Adipocyte (in vitro differentiated cells): ENCODE data around the gene PARP14.
"Not testable (repeated sequence)": the region's sequence is repeated elsewhere in the genome, so short reads cannot be mapped to it uniquely, and the experiment has no call there.

Source experiments
- DNase-seq: peaks from one replicate; pipeline ENCODE4 v3.0.0-alpha.2; 2015; ENCODE audit warnings: low read depth
- H3K27me3 ChIP-seq: replicated peaks from 2 replicates; pipeline ENCODE4 v1.7.0; 2013; ENCODE audit warnings: mild to moderate bottlenecking, low read length, moderate library complexity; ENCODE audit not compliant: control insufficient read depth, insufficient read depth
- H3K36me3 ChIP-seq: 2 replicates; pipeline ENCODE4 v1.7.0; 2013; ENCODE audit warnings: low read length, mild to moderate bottlenecking, moderate library complexity; ENCODE audit not compliant: control insufficient read depth, insufficient read depth, severe bottlenecking
- H3K4me1 ChIP-seq: 2 replicates; pipeline ENCODE4 v1.7.0; 2013; ENCODE audit warnings: mild to moderate bottlenecking, low read length, moderate library complexity; ENCODE audit not compliant: control insufficient read depth, insufficient read depth
- H3K4me3 ChIP-seq: 2 replicates; pipeline ENCODE4 v1.7.0; 2013; ENCODE audit warnings: mild to moderate bottlenecking, low read length, moderate library complexity
- H3K9ac ChIP-seq: 2 replicates; pipeline ENCODE4 v1.7.0; 2013; ENCODE audit warnings: mild to moderate bottlenecking, low read length, moderate library complexity
- H3K9me3 ChIP-seq: 2 replicates; pipeline ENCODE4 v1.7.0; 2013; ENCODE audit warnings: mild to moderate bottlenecking, low read length, moderate library complexity; ENCODE audit not compliant: control insufficient read depth

The PARP14 gene, protein sequence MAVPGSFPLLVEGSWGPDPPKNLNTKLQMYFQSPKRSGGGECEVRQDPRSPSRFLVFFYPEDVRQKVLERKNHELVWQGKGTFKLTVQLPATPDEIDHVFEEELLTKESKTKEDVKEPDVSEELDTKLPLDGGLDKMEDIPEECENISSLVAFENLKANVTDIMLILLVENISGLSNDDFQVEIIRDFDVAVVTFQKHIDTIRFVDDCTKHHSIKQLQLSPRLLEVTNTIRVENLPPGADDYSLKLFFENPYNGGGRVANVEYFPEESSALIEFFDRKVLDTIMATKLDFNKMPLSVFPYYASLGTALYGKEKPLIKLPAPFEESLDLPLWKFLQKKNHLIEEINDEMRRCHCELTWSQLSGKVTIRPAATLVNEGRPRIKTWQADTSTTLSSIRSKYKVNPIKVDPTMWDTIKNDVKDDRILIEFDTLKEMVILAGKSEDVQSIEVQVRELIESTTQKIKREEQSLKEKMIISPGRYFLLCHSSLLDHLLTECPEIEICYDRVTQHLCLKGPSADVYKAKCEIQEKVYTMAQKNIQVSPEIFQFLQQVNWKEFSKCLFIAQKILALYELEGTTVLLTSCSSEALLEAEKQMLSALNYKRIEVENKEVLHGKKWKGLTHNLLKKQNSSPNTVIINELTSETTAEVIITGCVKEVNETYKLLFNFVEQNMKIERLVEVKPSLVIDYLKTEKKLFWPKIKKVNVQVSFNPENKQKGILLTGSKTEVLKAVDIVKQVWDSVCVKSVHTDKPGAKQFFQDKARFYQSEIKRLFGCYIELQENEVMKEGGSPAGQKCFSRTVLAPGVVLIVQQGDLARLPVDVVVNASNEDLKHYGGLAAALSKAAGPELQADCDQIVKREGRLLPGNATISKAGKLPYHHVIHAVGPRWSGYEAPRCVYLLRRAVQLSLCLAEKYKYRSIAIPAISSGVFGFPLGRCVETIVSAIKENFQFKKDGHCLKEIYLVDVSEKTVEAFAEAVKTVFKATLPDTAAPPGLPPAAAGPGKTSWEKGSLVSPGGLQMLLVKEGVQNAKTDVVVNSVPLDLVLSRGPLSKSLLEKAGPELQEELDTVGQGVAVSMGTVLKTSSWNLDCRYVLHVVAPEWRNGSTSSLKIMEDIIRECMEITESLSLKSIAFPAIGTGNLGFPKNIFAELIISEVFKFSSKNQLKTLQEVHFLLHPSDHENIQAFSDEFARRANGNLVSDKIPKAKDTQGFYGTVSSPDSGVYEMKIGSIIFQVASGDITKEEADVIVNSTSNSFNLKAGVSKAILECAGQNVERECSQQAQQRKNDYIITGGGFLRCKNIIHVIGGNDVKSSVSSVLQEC (N-terminal part only)

DNA sequence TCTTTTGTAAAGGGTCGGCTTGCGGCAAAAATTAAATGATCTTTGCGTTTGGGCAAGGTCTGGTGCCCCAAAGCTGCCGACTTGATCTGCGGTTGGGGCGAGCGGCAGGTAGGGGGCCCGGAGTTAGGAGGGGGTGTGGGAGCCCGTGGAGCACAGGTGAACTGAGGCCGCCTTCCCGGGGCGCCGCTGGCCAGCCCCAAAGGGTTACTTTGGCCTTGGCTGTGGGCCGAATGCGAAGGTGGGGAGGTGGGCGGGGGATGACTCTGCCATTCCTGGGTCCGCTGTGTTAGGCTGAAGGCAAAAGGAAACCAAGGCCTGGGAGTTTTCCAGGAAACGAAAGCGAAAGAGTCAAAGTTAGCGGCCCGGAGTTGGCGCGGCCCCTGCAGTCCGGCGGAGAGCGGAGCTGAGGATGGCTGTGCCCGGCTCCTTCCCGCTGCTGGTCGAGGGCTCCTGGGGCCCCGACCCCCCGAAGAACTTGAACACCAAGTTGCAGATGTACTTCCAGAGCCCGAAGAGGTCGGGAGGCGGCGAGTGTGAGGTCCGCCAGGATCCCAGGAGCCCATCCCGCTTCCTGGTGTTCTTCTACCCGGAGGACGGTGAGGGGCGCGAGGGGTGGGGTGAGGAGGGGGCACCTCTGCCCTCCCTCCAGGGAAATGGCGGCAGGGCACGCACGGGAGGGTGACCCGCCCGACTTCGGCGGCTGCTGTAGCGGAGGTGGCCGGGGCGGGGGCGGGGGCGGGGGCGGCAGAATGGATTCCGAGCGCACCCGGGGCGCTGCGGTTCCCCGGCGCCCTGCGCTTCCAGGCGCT lies at the start of gene PARP14:
PARP14 (plus strand) TSS at position 365 of the 809 bp plus-strand sequence; CDS start at position 410, 45 bp downstream.
- H3K4me3 ChIP-seq, result peak within 1 kb of the TSS; percentile 91
- no peaks in the 10 kb centered on the region for H3K36me3 ChIP-seq
- H3K27me3 ChIP-seq, result no peaks in the 10 kb centered on the region
- H3K4me1 ChIP-seq, result peaks cover 17% of the 10 kb centered on the region
- DNase-seq, result peak; percentile 89
- H3K9ac ChIP-seq, result peak within 1 kb of the TSS; percentile 78
- H3K9me3 ChIP-seq, result no peaks in the 10 kb centered on the region

DNA sequence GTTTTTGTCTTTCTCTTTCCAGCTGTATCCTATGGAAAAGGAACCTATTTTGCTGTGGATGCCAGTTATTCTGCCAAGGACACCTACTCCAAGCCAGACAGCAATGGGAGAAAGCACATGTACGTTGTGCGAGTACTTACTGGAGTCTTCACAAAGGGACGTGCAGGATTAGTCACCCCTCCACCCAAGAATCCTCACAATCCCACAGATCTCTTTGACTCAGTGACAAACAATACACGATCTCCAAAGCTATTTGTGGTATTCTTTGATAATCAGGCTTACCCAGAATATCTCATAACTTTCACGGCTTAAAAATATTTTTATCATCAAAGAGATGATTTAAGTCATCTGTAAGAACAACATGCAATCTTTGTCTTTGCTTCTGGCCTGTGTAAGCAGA lies 44.9 kb upstream of the PARP14 start:
- Histone ChIP-seq H3K4me1 (no peaks in the 10 kb centered on the region), H3K36me3 (no peaks in the 10 kb centered on the region), H3K27me3 (peaks cover 4% of the 10 kb centered on the region), H3K9ac (no peak overlapping the region), H3K4me3 (no peak overlapping the region), H3K9me3 (no peaks in the 10 kb centered on the region)
- peak; percentile 29 for DNase-seq

- DNase-seq, result no peak
- Histone ChIP-seq H3K4me1 (no peaks in the 10 kb centered on the region), H3K9ac (no peak overlapping the region), H3K4me3 (no peak overlapping the region), H3K36me3 (no peaks in the 10 kb centered on the region), H3K9me3 (no peaks in the 10 kb centered on the region), H3K27me3 (peaks cover 4% of the 10 kb centered on the region)
Measured at GRCh38 chr3:122636697-122637096, 43.9 kb upstream of the PARP14 start.

GRCh38 chr3:122640437-122640999 lies 40.1 kb upstream of the PARP14 start:
- no peaks in the 10 kb centered on the region for H3K9me3 ChIP-seq
- no peak overlapping the region for H3K4me3 ChIP-seq
- H3K9ac ChIP-seq, result no peak overlapping the region
- H3K4me1 ChIP-seq, result no peaks in the 10 kb centered on the region
- no peaks in the 10 kb centered on the region for H3K36me3 ChIP-seq
- DNase-seq, result peak; percentile 9
- H3K27me3 ChIP-seq, result no peaks in the 10 kb centered on the region

DNA sequence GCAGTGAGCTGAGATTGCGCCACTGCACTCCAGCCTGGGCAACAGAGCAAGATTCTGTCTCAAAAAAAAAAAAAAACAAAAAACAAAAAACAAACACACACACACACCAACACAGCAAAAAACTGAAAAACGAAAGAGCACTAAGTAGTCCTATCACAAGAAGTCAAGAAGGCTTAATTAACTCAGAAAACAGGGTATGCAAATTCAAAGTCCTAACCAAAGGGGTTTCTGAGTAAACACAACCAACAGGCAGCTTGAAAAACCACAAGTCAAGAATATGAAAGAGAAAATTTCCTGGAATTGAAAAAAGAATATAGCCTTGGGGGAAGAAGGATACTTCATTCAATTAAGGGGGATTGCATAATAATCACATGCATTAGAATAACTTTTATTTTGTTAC lies 37.7 kb upstream of the PARP14 start:
- Histone ChIP-seq H3K4me1 (no peaks in the 10 kb centered on the region), H3K9me3 (no peaks in the 10 kb centered on the region), H3K27me3 (no peaks in the 10 kb centered on the region), H3K36me3 (no peaks in the 10 kb centered on the region), H3K4me3 (no peak overlapping the region), H3K9ac (no peak overlapping the region)
- peak; percentile 13 for DNase-seq

DNA sequence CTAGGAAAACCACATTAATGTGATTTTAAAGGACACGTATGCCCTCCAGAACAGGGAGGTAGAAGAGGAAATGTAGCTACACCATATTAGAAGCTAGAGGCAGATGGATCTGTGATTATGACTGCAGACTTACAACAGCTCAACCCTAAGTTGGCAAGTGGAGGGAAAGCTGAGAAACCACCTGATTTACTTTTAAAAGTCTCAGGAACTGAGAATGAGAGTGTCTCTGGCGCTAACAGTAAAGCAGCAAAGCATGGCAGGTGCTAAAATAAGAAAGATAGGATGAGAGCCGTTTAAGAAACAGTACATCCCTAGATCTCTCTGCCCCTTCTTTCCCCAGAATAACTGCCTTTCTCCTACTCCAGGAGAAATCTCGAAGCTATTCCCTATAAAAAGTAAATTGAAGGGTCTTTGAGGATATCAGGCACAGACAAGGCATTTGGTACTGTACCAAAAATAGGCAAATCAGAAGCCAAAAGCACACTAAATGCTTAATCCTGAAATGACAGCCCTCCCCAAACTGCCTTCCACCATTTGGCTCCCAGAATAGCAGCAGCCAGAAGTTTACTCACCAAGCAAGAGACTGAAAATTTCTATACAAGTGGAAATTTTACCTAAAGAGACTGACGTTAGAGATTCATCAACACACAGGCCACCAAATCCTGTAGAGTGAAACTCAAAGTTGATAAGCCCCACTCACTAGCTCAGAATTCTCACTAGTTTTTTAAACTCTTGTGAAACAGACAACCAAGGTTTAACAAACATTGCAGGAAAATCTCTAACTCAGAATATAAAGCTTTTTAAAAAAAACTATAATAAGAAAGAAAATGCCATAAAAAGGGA lies 34.3 kb upstream of the PARP14 start:
- Histone ChIP-seq H3K36me3 (no peaks in the 10 kb centered on the region), H3K9me3 (no peaks in the 10 kb centered on the region), H3K9ac (peak overlapping the region; percentile 14), H3K4me3 (peak overlapping the region; percentile 3), H3K27me3 (peaks cover 3% of the 10 kb centered on the region), H3K4me1 (no peaks in the 10 kb centered on the region)
- DNase-seq, result no peak

GRCh38 chr3:122651233-122651907 lies 29.3 kb upstream of the PARP14 start:
- not testable (repeated sequence) for DNase-seq, H3K36me3 ChIP-seq, H3K4me1 ChIP-seq, H3K9me3 ChIP-seq, H3K27me3 ChIP-seq, H3K4me3 ChIP-seq, H3K9ac ChIP-seq

GRCh38 chr3:122651962-122652361 lies 28.7 kb upstream of the PARP14 start:
- not testable (repeated sequence) for H3K9ac ChIP-seq, H3K4me1 ChIP-seq, H3K27me3 ChIP-seq, H3K4me3 ChIP-seq, H3K9me3 ChIP-seq, H3K36me3 ChIP-seq, DNase-seq

DNA sequence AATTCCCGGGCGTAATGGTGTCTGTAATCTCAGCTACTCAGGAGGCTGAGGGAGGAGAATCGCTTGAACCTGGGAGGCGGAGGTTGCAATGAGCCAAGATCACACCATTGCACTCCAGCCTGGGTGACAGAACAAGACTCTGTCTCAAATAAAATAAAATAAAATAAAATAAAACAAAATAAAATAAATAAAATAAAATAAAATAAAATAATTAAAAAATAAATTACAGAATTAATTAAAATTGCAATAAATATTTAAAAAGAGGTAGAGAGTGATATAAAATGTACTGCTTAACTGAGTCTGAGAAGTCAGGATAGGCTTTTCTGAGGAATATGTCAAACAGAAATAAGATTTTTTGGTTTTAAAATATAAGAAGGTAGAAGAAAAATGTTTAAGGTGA lies 22.3 kb upstream of the PARP14 start:
- not testable (repeated sequence) for H3K27me3 ChIP-seq, H3K4me3 ChIP-seq, DNase-seq, H3K4me1 ChIP-seq, H3K9ac ChIP-seq, H3K9me3 ChIP-seq, H3K36me3 ChIP-seq
